Naive thymus-derived CD8-positive, alpha-beta T cell (primary cell): ENCODE results near the gene FUBP1. TPM values are rescaled to one million over a fixed set of nuclear protein-coding genes. Genes with fewer than 3 reads are reported as not detected.
"Not testable (repeated sequence)": the region's sequence is repeated elsewhere in the genome, so short reads cannot be mapped to it uniquely, and the experiment has no call there.

Experiments
- ATAC-seq, 2 donors: fragments of 150-1000 bp; cut with Tn5 transposase in 1 of 2; sonication (Bioruptor Pico), chemical (Tn5 transposase) in 1 of 2; 1 replicate in 1 of 2; 2 replicates in 1 of 2; pipeline ENCODE4 v1.10.0; 2021; ENCODE audit warnings: mild to moderate bottlenecking in 2 of 2, moderate library complexity in 2 of 2
- POLR2A ChIA-PET: fragments of 350-600 bp; sonication (Branson Sonifier 250); formaldehyde crosslinking; loops from one replicate; lab custom pipeline; 2021; ENCODE audit warnings: antibody characterized with exemption; lab: Charles Lee
- DNase-seq, 10 donors: peaks; one replicate each; pipeline versions ENCODE4 v3.0.0 to v3.0.0-alpha.2; 2020 to 2022
- H3K27ac Mint-ChIP-seq, 10 donors: one replicate each; pipeline ENCODE4 v1.8.0; 2020 to 2022; ENCODE audit warnings: mild to moderate bottlenecking in 10 of 10, mixed read lengths in 10 of 10, moderate library complexity in 4 of 10, inconsistent platforms in 1 of 10
- H3K27me3 Mint-ChIP-seq, 5 donors: one replicate each; pipeline ENCODE4 v1.8.0; 2021 to 2022; ENCODE audit warnings: mixed read lengths in 5 of 5
- H3K36me3 Mint-ChIP-seq, 3 donors: one replicate each; pipeline ENCODE4 v1.8.0; 2020 to 2022; ENCODE audit warnings: mixed read lengths in 3 of 3, mild to moderate bottlenecking in 2 of 3, inconsistent platforms in 1 of 3
- H3K4me1 Mint-ChIP-seq, 4 donors: one replicate each; pipeline ENCODE4 v1.8.0; 2021 to 2022; ENCODE audit warnings: mixed read lengths in 4 of 4
- H3K4me3 Mint-ChIP-seq, 10 donors: one replicate each; pipeline ENCODE4 v1.8.0; 2020 to 2022; ENCODE audit warnings: mild to moderate bottlenecking in 10 of 10, mixed read lengths in 10 of 10, moderate library complexity in 6 of 10, inconsistent platforms in 1 of 10
- H3K9me3 Mint-ChIP-seq, 9 donors: one replicate each; pipeline ENCODE4 v1.8.0; 2020 to 2022; ENCODE audit warnings: mixed read lengths in 9 of 9, mild to moderate bottlenecking in 3 of 9, inconsistent platforms in 1 of 9, moderate library complexity in 1 of 9
- polyA plus RNA-seq, 3 donors: library from polyadenylated mRNA; unstranded; fragments of 300-500 nt; fragmentation: Illumina TruSeq; gene quantifications; one replicate each; pipeline ENCODE4 v1.2.3, GENCODE V29; 2021
- total RNA-seq, 8 experiments: library from RNA in 2 of 8; stranded (reverse) in 2 of 8; gene quantifications; one replicate each; pipeline ENCODE4 v1.2.3 and lab custom pipeline; 2021 to 2026

FUBP1 gene
- total and polyA plus RNA-seq, 5 experiments from 2014 or later: 47.8 to 249 (median 54.5) TPM

- Mint-ChIP-seq H3K4me1 (peaks cover 18 to 47% (median 36%) of the 10 kb centered on the region in 4 donors), H3K27ac (no peak overlapping the region), H3K27me3 (no peaks in the 10 kb centered on the region), H3K36me3 (peaks cover 0 to 16% (median 10%) of the 10 kb centered on the region in 3 donors), H3K9me3 (no peaks in the 10 kb centered on the region), H3K4me3 (no peak overlapping the region)
- POLR2A ChIA-PET: no interaction called here
- ATAC-seq (no peak), DNase-seq (no peak)
Measured at GRCh38 chr1:77984629-77985028, 5.8 kb upstream of the FUBP1 start.

GRCh38 chr1:77983997-77984355 lies 5.1 kb upstream of the FUBP1 start:
- Mint-ChIP-seq H3K4me3 (no peak overlapping the region), H3K9me3 (no peaks in the 10 kb centered on the region), H3K36me3 (peaks cover 0 to 16% (median 10%) of the 10 kb centered on the region in 3 donors), H3K4me1 (peaks cover 15 to 41% (median 36%) of the 10 kb centered on the region in 4 donors), H3K27ac (no peak overlapping the region), H3K27me3 (no peaks in the 10 kb centered on the region)
- POLR2A ChIA-PET: no interaction called here
- no peak for DNase-seq
- ATAC-seq: no peak

- H3K4me3 Mint-ChIP-seq, H3K27me3 Mint-ChIP-seq, H3K9me3 Mint-ChIP-seq, POLR2A ChIA-PET, ATAC-seq, DNase-seq: not testable (repeated sequence)
- peaks cover 14 to 38% (median 33%) of the 10 kb centered on the region in 4 donors for H3K4me1 Mint-ChIP-seq
- H3K36me3 Mint-ChIP-seq: peaks cover 0 to 15% (median 10%) of the 10 kb centered on the region in 3 donors
- H3K27ac Mint-ChIP-seq: peak overlapping the region in 1 of 10 donors; percentile 24
Measured at GRCh38 chr1:77983352-77983996, 4.6 kb upstream of the FUBP1 start.

GRCh38 chr1:77978293-77978968 lies 441 bp downstream of the FUBP1 start:
- Mint-ChIP-seq H3K27me3 (no peaks in the 10 kb centered on the region), H3K9me3 (no peaks in the 10 kb centered on the region), H3K36me3 (peaks cover 0 to 33% (median 5%) of the 10 kb centered on the region in 3 donors), H3K27ac (no peak overlapping the region), H3K4me3 (no peak overlapping the region), H3K4me1 (peaks cover 15 to 53% (median 49%) of the 10 kb centered on the region in 4 donors)
- peak; percentile 63 for ATAC-seq
- POLR2A ChIA-PET: interaction anchor here (0.6 to 2.9 kb wide), 19 partner anchors 8 to 711 kb away, joined by 3 to 104 read pairs (median 5); partner anchors contain the start of genes DNAJB4, IFI44, MIGA1 and USP33
- peak; percentile 23 to 92 (median 80) for DNase-seq

- no peaks in the 10 kb centered on the region for H3K27me3 Mint-ChIP-seq
- H3K9me3 Mint-ChIP-seq: no peaks in the 10 kb centered on the region
- ATAC-seq (no peak), DNase-seq (no peak)
- POLR2A ChIA-PET: interaction anchor here (0.6 to 2.9 kb wide), 12 partner anchors 10 to 295 kb away, joined by 3 to 104 read pairs (median 6); partner anchors contain the start of genes DNAJB4, MIGA1, USP33 and ZZZ3
- peaks cover 16 to 57% (median 50%) of the 10 kb centered on the region in 4 donors for H3K4me1 Mint-ChIP-seq
- no peak overlapping the region for H3K4me3 Mint-ChIP-seq
- no peak overlapping the region for H3K27ac Mint-ChIP-seq
- H3K36me3 Mint-ChIP-seq: peaks cover 0 to 34% (median 5%) of the 10 kb centered on the region in 3 donors
Measured at GRCh38 chr1:77977989-77978292, 931 bp downstream of the FUBP1 start.

GRCh38 chr1:77976433-77977076 lies 2.3 kb downstream of the FUBP1 start:
- Mint-ChIP-seq H3K27ac (peak overlapping the region in 5 of 10 donors; percentile 5 to 83 (median 77)), H3K4me3 (peak overlapping the region in 3 of 10 donors; percentile 75 to 84 (median 83)), H3K27me3 (no peaks in the 10 kb centered on the region), H3K9me3 (no peaks in the 10 kb centered on the region), H3K36me3 (peaks cover 3 to 40% (median 10%) of the 10 kb centered on the region in 3 donors), H3K4me1 (peaks cover 19 to 66% (median 57%) of the 10 kb centered on the region in 4 donors)
- POLR2A ChIA-PET: interaction anchor here (1.9 to 2.9 kb wide), 2 partner anchors 29 to 34 kb away, joined by 6 to 104 read pairs; partner anchors contain the start of gene DNAJB4
- DNase-seq (no peak), ATAC-seq (no peak)

- ATAC-seq (no peak), DNase-seq (no peak)
- Mint-ChIP-seq H3K27ac (peak overlapping the region in 9 of 10 donors; percentile 32 to 88 (median 71)), H3K4me1 (peaks cover 19 to 68% (median 54%) of the 10 kb centered on the region in 4 donors), H3K9me3 (no peaks in the 10 kb centered on the region), H3K4me3 (peak overlapping the region in 7 of 10 donors; percentile 64 to 84 (median 83)), H3K27me3 (no peaks in the 10 kb centered on the region), H3K36me3 (peaks cover 3 to 45% (median 13%) of the 10 kb centered on the region in 3 donors)
- POLR2A ChIA-PET: interaction anchor here (1.4 to 1.9 kb wide), 2 partner anchors 33 to 293 kb away, joined by 4 to 6 read pairs; partner anchors contain the start of gene ZZZ3
Measured at GRCh38 chr1:77975907-77976306, 3.0 kb downstream of the FUBP1 start.

- Mint-ChIP-seq H3K9me3 (no peaks in the 10 kb centered on the region), H3K27me3 (no peaks in the 10 kb centered on the region), H3K4me3 (peak overlapping the region in 7 of 10 donors; percentile 64 to 84 (median 83)), H3K4me1 (peaks cover 19 to 68% (median 52%) of the 10 kb centered on the region in 4 donors), H3K36me3 (peaks cover 3 to 50% (median 13%) of the 10 kb centered on the region in 3 donors), H3K27ac (peak overlapping the region; percentile 13 to 78 (median 35))
- ATAC-seq (no peak), DNase-seq (no peak)
- POLR2A ChIA-PET: interaction anchor here (0.6 to 1.9 kb wide), 3 partner anchors 33 to 293 kb away, joined by 4 to 6 read pairs (median 4); partner anchors contain the start of gene ZZZ3
Measured at GRCh38 chr1:77975386-77975785, 3.5 kb downstream of the FUBP1 start.

GRCh38 chr1:77972080-77972479 lies 6.8 kb downstream of the FUBP1 start:
- no peaks in the 10 kb centered on the region for H3K9me3 Mint-ChIP-seq
- H3K27me3 Mint-ChIP-seq: no peaks in the 10 kb centered on the region
- H3K27ac Mint-ChIP-seq: peak overlapping the region in 5 of 10 donors; percentile 25 to 75 (median 60)
- H3K36me3 Mint-ChIP-seq: peaks cover 11 to 78% (median 22%) of the 10 kb centered on the region in 3 donors
- ATAC-seq (no peak), DNase-seq (no peak)
- POLR2A ChIA-PET: interaction anchor here (0.7 kb wide), 1 partner anchor 183 kb away, joined by 4 read pairs; no protein-coding TSS in a partner anchor
- H3K4me3 Mint-ChIP-seq: peak overlapping the region; percentile 8 to 75 (median 58)
- H3K4me1 Mint-ChIP-seq: peaks cover 23 to 88% (median 64%) of the 10 kb centered on the region in 4 donors

GRCh38 chr1:77970192-77970591 lies 8.7 kb downstream of the FUBP1 start:
- Mint-ChIP-seq H3K27ac (no peak overlapping the region), H3K36me3 (peaks cover 20 to 78% (median 27%) of the 10 kb centered on the region in 3 donors), H3K9me3 (no peaks in the 10 kb centered on the region), H3K4me1 (peaks cover 21 to 84% (median 59%) of the 10 kb centered on the region in 4 donors), H3K4me3 (peak overlapping the region in 3 of 10 donors; percentile 10 to 41 (median 10)), H3K27me3 (no peaks in the 10 kb centered on the region)
- POLR2A ChIA-PET: interaction anchor here (0.9 kb wide), 1 partner anchor 9 kb away, joined by 4 read pairs; the partner anchor contains the start of gene FUBP1
- ATAC-seq (no peak), DNase-seq (no peak)

GRCh38 chr1:77966291-77966690 lies 12.6 kb downstream of the FUBP1 start:
- peak in 1 of 2 donors; percentile 53 for ATAC-seq
- no peaks in the 10 kb centered on the region for H3K9me3 Mint-ChIP-seq
- H3K36me3 Mint-ChIP-seq: peaks cover 16 to 89% (median 33%) of the 10 kb centered on the region in 3 donors
- no peak for DNase-seq
- peak overlapping the region in 9 of 10 donors; percentile 13 to 52 (median 43) for H3K4me3 Mint-ChIP-seq
- peak overlapping the region in 9 of 10 donors; percentile 8 to 85 (median 58) for H3K27ac Mint-ChIP-seq
- H3K27me3 Mint-ChIP-seq: no peaks in the 10 kb centered on the region
- POLR2A ChIA-PET: interaction anchor here (0.6 kb wide), 1 partner anchor 17 kb away, joined by 3 read pairs; no protein-coding TSS in a partner anchor
- peaks cover 16 to 48% (median 44%) of the 10 kb centered on the region in 4 donors for H3K4me1 Mint-ChIP-seq

- Mint-ChIP-seq H3K4me3 (no peak overlapping the region), H3K4me1 (peaks cover 11 to 40% (median 20%) of the 10 kb centered on the region in 4 donors), H3K27me3 (no peaks in the 10 kb centered on the region), H3K9me3 (no peaks in the 10 kb centered on the region), H3K27ac (peak overlapping the region in 2 of 10 donors; percentile 19 to 55), H3K36me3 (peaks cover 12 to 90% (median 44%) of the 10 kb centered on the region in 3 donors)
- ATAC-seq (no peak), DNase-seq (no peak)
- POLR2A ChIA-PET: no interaction called here
Measured at GRCh38 chr1:77961392-77961791, 17.5 kb downstream of the FUBP1 start.
